Endothelial cell (in vitro differentiated cells): ENCODE results near the gene KAZN. TPM values are rescaled to one million over a fixed set of nuclear protein-coding genes. Genes with fewer than 3 reads are reported as not detected.

Source experiments
- DNase-seq: peaks from one replicate; pipeline ENCODE4 v3.0.0; 2021; ENCODE audit warnings: low spot score
- H3K27ac Mint-ChIP-seq: one replicate; pipeline ENCODE4 v1.8.0; 2021; ENCODE audit warnings: mixed read lengths, inconsistent platforms; ENCODE audit not compliant: unreplicated experiment
- H3K27me3 Mint-ChIP-seq: one replicate; pipeline ENCODE4 v1.8.0; 2021; ENCODE audit warnings: mild to moderate bottlenecking, moderate library complexity, mixed read lengths, inconsistent platforms; ENCODE audit not compliant: unreplicated experiment
- H3K36me3 Mint-ChIP-seq: one replicate; pipeline ENCODE4 v1.8.0; 2021; ENCODE audit warnings: mild to moderate bottlenecking, low read depth, mixed read lengths, inconsistent platforms; ENCODE audit not compliant: unreplicated experiment
- H3K4me1 Mint-ChIP-seq: one replicate; pipeline ENCODE4 v1.8.0; 2021; ENCODE audit warnings: mild to moderate bottlenecking, mixed read lengths, inconsistent platforms; ENCODE audit not compliant: unreplicated experiment
- H3K4me3 Mint-ChIP-seq: one replicate; pipeline ENCODE4 v1.8.0; 2021; ENCODE audit warnings: mild to moderate bottlenecking, mixed read lengths, inconsistent platforms; ENCODE audit not compliant: unreplicated experiment
- H3K9me3 Mint-ChIP-seq: one replicate; pipeline ENCODE4 v1.8.0; 2021; ENCODE audit warnings: mixed read lengths, inconsistent platforms; ENCODE audit not compliant: unreplicated experiment
- CTCF ChIP-seq: fragments of 200-600 bp; sonication (generic); IDR thresholded peaks from one replicate; pipeline ENCODE4 v1.5.0; 2021; ENCODE audit warnings: antibody characterized with exemption; ENCODE audit not compliant: unreplicated experiment
- total RNA-seq: library from RNA; stranded (reverse); fragmentation: NEBNext Ultra II Directional; extraction: Animal tissue kit (Norgen Biotek cat#: 25700); gene quantifications from one replicate; pipeline ENCODE4 v1.2.1, GENCODE V29; 2021; ENCODE audit not compliant: unreplicated experiment

The KAZN gene
- total RNA-seq, 1 donor from 2014 or later = 10.1 TPM

- H3K36me3 Mint-ChIP-seq = peaks cover 3% of the 10 kb centered on the region
- H3K4me1 Mint-ChIP-seq = peaks cover 40% of the 10 kb centered on the region
- peak overlapping the region; percentile 93 for H3K4me3 Mint-ChIP-seq
- no peak for DNase-seq
- no peaks in the 10 kb centered on the region for H3K9me3 Mint-ChIP-seq
- peak overlapping the region; percentile 49 for H3K27ac Mint-ChIP-seq
- no peak for TF ChIP-seq CTCF
- H3K27me3 Mint-ChIP-seq = peaks cover 6% of the 10 kb centered on the region
Measured at GRCh38 chr1:15151377-15151806, 552.9 kb downstream of the KAZN start.

GRCh38 chr1:15151871-15152270 lies 553.4 kb downstream of the KAZN start:
- no peak overlapping the region for H3K27ac Mint-ChIP-seq
- H3K9me3 Mint-ChIP-seq = no peaks in the 10 kb centered on the region
- H3K4me1 Mint-ChIP-seq = peaks cover 44% of the 10 kb centered on the region
- peaks cover 3% of the 10 kb centered on the region for H3K36me3 Mint-ChIP-seq
- DNase-seq = no peak
- TF ChIP-seq CTCF = no peak
- peak overlapping the region; percentile 93 for H3K4me3 Mint-ChIP-seq
- peaks cover 6% of the 10 kb centered on the region for H3K27me3 Mint-ChIP-seq

- H3K27ac Mint-ChIP-seq = no peak overlapping the region
- peaks cover 49% of the 10 kb centered on the region for H3K4me1 Mint-ChIP-seq
- peak overlapping the region; percentile 93 for H3K4me3 Mint-ChIP-seq
- TF ChIP-seq CTCF = peak; percentile 25
- peaks cover 3% of the 10 kb centered on the region for H3K36me3 Mint-ChIP-seq
- H3K9me3 Mint-ChIP-seq = no peaks in the 10 kb centered on the region
- peak; percentile 74 for DNase-seq
- H3K27me3 Mint-ChIP-seq = peaks cover 6% of the 10 kb centered on the region
Measured at GRCh38 chr1:15152318-15153183, 554.1 kb downstream of the KAZN start.

GRCh38 chr1:15153184-15153841 lies 554.8 kb downstream of the KAZN start, which contains the start of gene TMEM51:
TMEM51 (plus strand) TSS chr1:15153747; CDS start chr1:15215088, 61,341 bp downstream.
- Mint-ChIP-seq H3K4me3 (peak within 1 kb of the TSS; percentile 98), H3K36me3 (peaks cover 3% of the 10 kb centered on the region), H3K4me1 (peaks cover 51% of the 10 kb centered on the region), H3K27me3 (peaks cover 6% of the 10 kb centered on the region), H3K9me3 (no peaks in the 10 kb centered on the region), H3K27ac (peak within 1 kb of the TSS; percentile 83)
- DNase-seq = peak; percentile 90
- TF ChIP-seq CTCF = no peak
